T-helper 1 cell treated with Interleukin-12 subunit alpha and Interleukin-12 subunit beta and Interleukin-4 antibody, amounts not matched to agents 30 ng/mL and 1 ng/mL, for 36 hours (primary cell): ENCODE data around the gene DRAXIN. TPM values are rescaled to one million over a fixed set of nuclear protein-coding genes. Genes with fewer than 3 reads are reported as not detected.

Source experiments
- intact Hi-C: fragments of 100-400 bp; cut with micrococcal nuclease; formaldehyde crosslinking; loops from one replicate; pipeline ENCODE4 v1.15.1; 2024
- total RNA-seq: library from RNA; stranded (reverse); gene quantifications from 2 replicates; pipeline ENCODE4 v1.2.3, GENCODE V29; 2022

The DRAXIN gene, protein sequence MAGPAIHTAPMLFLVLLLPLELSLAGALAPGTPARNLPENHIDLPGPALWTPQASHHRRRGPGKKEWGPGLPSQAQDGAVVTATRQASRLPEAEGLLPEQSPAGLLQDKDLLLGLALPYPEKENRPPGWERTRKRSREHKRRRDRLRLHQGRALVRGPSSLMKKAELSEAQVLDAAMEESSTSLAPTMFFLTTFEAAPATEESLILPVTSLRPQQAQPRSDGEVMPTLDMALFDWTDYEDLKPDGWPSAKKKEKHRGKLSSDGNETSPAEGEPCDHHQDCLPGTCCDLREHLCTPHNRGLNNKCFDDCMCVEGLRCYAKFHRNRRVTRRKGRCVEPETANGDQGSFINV
- 0.10 and 0.15 TPM in 2 replicates for total RNA-seq

DNA sequence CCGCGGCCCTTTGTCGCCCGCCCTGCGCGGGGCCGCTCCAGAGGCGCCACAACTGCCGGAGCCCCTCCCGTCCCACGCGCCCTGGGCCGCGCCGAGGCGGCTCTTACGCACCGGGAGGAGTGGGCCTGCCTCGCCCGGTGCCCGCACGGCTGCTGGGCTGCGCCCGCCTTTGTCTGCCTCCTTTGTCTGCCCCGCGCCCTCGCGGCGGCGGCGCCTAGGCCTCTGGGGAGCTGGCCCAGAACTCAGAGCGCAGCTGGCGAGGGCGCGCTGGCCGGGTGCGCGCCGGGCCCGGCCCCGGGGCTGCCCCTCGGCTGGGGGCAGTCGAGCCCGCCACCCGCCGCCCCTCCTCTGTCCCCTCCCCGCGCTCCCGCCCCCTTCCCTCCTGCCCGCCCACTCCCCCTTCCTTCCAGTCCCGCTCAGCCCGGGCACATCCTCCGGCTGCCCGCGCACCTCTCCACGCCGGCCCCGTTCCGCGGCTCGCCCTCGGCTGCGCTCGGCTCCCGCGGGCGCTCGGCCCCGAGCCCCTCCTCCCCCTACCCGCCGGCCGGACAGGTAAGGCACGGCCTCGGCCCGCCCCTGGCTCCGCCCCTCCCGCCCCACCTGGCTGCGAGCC, at the start of gene DRAXIN:
Gene DRAXIN, plus strand, starts transcription at position 409 of the 613 bp plus-strand sequence. CDS start 14,549 bp downstream, outside the sequence.
- intact Hi-C loops: no loop called here

DNA sequence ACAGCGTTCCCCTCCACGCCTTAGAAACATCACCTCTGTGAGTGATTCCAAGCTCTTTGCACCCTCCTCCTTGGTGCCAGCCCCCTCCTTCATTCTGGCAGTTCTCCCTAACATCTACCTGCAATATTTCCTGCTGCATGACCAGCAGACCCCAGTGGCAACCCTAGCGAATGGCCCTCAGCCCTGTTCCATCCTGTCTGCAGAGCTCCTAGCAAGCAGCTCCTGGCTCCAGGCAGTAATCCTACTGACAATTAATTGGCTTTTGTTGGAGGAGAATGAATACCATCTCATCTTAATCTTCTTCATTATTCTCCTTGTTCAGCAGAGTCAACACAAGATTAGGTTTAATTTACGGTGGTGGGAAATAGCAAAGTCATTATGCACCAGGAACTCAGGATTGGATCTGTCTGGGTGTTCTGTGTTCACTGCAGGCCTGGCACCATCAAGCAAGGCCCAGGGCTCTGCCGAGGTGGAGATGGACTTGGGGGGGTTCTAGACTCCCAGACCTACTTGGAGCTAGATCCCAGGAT, 49.7 kb upstream of the DRAXIN start:
- intact Hi-C loops: loop anchor here (1.0 to 10.0 kb wide), 6 partner anchors 305 to 1127 kb away; no protein-coding TSS in a partner anchor

DNA sequence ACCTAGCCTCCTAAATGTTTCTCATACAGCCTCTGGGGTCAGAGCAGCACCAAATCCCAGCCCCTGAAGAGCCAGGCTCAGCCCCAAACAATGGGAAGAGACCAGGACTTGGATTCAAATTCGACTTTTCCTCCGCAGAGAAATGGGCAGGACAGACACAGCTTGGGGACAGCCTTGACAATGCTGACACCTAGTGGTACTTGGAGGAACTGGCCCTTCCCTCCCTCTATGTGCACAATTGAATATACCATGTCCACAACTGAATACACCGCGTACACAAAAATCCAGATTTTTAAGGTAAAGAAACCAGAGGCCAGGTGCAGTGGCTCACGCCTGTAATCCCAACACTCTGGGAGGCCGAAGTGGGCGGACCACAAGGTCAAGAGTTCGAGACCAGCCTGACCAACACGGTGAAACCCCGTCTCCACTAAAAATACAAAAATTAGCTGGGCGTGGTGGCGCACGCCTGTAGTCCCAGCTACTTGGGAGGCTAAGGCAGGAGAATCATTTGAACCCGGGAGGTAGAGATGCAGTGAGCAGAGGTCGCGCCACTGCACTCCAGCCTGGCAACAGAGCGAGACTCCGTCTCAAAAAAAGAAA, 49.0 kb upstream of the DRAXIN start:
- intact Hi-C loops: loop anchor here (1.0 to 10.0 kb wide), 6 partner anchors 305 to 1128 kb away; no protein-coding TSS in a partner anchor

DNA sequence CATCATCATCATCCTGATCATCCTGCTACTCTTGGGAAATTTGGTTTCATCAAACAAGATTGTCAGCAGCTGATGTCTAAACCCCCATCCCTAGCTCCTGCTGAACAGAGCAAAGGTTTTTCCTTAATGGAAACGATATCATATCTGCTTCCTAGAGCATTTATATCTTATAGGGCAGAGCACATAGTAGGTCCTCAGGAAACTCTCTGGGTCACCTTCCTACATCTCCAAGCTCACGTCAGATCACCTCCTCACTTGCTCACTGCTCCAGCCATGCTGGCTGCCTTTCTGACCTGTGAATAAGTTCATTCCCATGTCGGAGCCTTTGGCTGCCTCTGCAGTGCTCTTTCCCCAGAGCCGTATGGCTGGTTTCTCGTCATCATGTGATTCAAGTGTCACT, 47.7 kb upstream of the DRAXIN start:
- intact Hi-C loops: loop anchor here (2.0 to 10.0 kb wide), 3 partner anchors 165 to 1129 kb away; partner anchors contain the start of gene DISP3

DNA sequence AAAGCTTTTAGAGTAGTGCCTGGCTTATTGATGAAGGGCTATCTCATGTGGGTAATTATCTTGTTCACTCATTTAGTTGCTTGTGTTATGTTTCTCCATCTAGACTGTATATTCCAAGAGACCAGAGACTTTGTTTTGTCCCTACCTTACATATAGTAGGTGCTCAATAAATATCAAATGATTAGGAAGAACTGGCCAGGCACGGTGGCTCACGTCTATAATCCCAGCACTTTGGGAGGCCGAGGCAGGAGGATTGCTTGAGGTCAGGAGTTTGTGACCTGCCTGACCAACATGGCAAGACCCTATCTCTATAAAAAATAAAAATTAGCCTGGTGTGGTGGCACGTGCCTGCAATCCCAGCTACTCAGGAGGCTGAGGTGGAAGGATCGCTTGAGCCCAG, 46.2 kb upstream of the DRAXIN start:
- intact Hi-C loops: loop anchor here (1.0 to 10.0 kb wide), 4 partner anchors 74 to 1130 kb away; partner anchors contain the start of genes DISP3 and MTOR

DNA sequence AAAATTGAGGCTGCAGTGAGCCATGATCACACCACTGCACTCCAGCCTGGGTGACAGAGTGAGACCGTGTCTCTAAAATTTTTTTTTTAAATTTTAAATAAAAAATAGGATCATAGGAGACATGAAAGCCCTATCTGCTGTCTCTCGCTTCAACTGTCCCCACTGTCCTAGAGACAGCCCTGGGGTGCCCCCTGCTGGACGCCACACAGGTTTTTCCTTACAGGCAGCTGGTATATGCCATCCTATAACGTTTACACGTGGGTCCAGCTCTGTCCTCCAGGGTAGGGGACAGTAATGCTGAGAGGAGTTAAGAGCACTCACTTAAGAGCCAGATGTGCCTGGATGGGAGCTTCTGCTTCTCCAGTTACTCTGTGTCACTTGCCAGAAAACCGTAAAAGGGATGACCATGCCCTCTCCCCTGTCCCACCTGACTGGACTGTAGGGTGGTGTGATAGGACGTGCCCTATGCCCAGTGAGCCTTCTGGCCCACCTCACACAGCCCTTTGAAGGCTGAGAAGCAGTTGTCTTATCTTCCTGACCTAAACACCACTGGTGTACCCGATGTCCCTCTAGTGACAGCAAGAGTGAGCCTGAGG, 45.7 kb upstream of the DRAXIN start:
- intact Hi-C loops: loop anchor here (1.0 to 10.0 kb wide), 4 partner anchors 74 to 1131 kb away; partner anchors contain the start of genes DISP3 and MTOR

DNA sequence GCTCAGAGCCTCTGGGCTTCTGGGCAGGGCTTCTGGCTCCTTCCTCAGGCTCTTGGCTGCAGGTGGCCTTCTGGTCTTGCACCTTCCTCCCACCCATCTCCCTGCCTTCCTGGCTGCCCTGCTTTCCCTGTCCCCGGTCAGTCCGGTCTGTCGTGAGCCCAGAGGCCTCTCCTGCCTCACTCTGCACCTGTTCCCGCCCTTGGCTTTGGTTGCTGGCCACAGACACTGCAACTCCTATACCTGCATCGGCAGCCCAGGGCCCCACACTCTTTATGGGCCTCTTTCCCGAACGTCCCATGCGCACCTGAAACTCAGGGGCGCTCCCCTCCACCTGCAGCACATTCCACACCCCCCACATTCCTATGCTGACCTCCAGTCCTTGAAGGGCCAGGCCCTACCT, 45.2 kb upstream of the DRAXIN start:
- intact Hi-C loops: loop anchor here (5.0 to 10.0 kb wide), 2 partner anchors 384 to 1132 kb away; partner anchors contain the start of gene MTOR

DNA sequence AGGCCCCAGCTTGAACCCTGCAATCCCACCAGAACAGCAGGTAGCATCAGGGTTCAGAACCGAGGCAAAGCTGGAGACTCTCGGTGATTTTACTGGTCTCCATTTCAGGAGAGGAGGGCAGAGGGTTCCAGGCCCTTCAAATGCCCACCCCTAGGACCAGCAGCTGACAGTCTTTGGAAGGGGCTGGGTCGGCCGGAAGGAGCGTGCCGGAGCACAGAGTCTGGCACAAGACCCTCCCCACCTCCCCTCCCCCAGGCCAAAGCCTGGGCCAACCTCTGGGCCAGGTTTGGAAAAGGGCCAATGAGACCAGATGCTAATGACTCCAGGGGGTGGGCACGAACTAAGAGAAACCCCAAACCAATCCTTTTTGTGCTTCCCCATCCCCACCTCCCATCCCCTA, 44.2 kb upstream of the DRAXIN start:
- intact Hi-C loops: loop anchor here (5.0 to 10.0 kb wide), 2 partner anchors 385 to 1133 kb away; partner anchors contain the start of gene MTOR

DNA sequence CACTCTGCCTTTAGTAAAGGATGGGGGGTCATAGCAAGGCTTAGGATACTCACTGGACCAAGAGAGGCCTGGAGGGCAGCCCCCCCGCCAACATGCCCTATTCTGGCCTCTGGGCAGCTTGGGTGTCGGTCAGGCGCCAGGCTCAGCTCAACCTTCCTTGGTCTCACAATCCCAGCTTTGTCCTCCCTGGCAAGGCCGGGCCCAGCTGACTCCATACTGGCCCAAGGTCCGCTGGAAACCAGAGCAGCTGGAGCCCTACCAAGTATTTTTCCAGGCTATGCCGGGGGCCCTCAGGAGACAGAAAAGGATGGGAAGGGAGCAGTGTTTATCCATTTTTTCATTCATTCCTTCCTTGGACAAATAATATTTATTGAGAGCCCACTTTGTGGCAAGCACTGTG, 43.5 kb upstream of the DRAXIN start:
- intact Hi-C loops: loop anchor here (5.0 to 10.0 kb wide), 2 partner anchors 386 to 1133 kb away; partner anchors contain the start of gene MTOR

DNA sequence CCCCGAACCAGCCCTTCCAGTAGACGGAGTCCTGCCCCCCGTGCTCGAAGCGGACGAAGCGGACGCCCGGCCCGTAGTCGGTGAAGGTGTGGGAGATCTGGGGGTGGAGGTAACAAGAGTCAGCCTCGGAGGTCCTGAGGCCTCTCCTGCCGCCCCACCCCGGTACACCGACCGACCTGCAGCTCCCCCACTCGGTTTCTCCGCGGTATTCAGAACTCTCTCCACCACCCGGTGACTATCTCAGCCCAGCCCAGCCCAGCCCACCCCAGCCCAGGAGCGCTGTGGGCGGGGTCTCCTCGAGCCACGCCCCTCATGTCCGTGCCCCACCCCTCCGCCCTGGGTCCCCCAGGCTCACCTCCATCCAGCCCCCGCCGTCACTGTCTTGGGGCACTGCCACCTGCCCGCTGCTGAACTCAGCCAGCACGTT, 42.8 kb upstream of the DRAXIN start:
- intact Hi-C loops: loop anchor here (5.0 to 10.0 kb wide), 2 partner anchors 386 to 1134 kb away; partner anchors contain the start of gene MTOR

DNA sequence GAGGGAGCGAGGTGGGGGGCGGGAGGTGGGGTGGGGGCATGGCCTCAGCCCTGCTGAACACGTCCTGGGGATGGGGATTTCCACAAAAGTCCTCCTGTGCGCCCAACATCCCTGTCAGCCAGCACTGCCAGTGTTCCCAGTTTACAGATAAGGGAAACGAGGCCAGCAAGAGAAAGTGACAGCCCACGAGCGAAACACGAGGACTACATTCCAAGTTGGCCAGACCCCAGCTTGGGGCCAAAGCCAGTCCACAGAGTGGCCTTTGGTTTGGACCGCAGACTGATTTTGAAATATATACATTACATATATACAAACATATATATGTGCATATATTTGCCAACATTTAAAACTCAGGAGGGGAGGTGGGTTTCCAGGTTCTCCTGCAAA, 42.3 kb upstream of the DRAXIN start:
- intact Hi-C loops: loop anchor here (5.0 to 10.0 kb wide), 2 partner anchors 387 to 1134 kb away; partner anchors contain the start of gene MTOR

DNA sequence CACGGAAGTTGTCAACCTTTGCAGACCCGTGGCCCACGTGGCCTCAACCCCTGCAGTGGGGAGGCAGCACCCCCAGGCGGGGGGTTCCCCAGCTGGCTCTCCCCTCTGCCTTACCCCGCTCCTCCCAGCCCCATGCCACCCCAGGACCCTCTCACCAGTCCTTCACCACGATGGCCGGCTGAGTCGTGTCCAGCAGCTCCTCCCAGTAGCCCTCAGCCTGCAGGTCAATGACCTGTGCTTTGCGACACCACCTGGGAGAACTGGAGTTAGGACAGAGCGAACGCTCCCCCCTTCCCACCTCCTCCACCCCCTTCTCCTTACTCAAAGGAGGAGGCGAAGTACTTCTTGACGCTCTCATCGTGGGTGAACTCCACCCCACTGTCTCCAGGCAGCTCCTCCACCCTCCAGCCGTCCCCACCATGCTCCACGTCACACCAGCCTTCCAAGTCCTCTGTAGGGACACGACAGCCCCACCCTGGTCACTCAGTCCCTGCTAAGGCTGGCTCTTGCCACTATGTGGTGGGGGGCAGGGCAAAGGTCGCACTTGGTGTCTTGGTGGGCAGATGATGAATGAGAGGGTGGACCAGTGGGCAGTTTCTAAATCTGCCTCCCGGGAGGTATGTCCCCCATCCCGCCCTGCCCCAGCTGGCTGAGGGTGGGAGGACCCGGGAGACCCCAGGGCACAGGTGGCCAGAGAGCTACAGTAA, 41.7 kb upstream of the DRAXIN start:
- intact Hi-C loops: loop anchor here (1.0 to 10.0 kb wide), 6 partner anchors 15 to 1135 kb away; partner anchors contain the start of genes AGTRAP, FBXO6, MAD2L2 and MTOR

DNA sequence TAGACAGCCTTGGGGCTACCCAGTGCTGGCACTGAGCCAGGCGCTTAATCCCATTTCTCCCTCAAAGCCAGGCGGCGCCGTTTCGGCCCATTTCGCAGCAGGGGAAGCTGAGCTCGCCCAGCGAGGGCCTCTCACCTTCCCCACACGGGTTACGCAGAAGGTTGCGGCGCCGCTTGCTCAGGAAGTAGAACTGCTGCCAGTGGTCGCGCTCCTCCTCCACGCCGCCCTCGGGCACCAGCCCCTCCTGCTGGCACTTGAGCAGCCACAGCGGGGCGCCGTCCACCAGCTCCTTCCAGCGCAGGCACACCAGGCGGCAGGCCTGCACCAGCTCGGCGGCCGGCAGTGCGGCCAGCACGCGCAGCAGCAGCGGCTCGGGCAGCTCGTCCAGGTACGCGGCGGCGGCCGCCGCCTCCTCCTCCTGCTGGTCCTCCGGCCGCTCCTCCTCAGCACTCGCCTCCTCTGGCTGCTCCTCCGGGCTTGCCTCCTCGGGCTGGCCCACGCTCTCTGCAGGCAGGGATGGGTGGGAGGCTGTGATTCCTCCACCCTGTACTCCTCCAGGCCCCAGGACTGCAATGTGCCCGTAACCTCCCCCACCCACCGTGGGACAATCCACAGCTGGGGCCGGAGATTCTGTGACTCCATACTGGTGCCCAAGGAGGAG, 41.0 kb upstream of the DRAXIN start:
- intact Hi-C loops: loop anchor here (1.0 to 5.0 kb wide), 4 partner anchors 14 to 87 kb away; partner anchors contain the start of genes AGTRAP, FBXO6 and MAD2L2

DNA sequence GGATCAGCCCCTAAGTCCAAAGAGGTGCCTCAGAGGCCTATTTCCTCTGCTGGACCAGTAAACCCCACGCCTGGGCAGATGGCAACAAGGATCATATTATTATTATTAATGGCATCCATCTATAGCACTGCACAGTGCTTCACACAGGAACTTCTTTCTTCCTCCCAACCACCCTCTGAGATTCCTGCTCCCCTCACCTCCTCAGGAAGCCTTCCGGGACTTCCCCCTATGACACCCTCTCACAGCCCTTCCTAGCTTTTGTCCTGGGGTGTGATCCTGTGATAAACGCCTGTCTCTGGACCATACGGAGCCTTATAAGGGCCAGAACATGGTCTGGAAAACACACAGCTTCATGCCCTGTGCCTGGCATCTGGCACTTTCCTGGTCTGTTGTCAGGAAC, 40.5 kb upstream of the DRAXIN start:
- intact Hi-C loops: loop anchor here (2.0 to 5.0 kb wide), 2 partner anchors 14 to 86 kb away; partner anchors contain the start of genes AGTRAP and FBXO6

DNA sequence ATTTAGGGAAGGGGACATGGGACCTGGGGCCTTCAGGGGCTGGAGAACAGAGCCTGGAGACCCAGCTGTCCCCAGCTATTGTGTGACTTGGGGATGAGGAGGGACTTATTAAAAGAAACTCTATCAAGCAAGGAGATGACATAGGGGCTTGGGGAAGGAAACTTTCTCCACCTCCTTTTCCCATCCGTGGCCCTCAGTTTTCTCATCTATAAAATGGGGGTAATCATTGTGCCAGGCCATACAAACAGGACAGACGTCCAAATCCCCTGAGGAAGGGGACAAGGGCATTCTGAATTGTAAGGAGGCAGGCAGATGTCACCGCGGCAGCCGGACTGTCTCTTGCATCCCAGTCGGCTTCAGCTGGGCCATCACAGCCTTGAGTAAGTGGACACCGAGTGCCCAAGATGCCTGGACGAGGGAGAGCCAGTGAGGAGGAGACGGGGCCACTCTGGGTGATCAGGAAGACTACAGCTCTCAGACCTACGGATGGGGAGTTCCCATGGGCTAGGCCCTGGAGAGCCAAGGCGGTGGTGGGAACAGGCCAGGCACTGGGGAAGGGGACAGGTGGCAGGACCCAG, 39.2 kb upstream of the DRAXIN start:
- intact Hi-C loops: loop anchor here (5.0 kb wide), 1 partner anchor 85 kb away; the partner anchor contains the start of gene AGTRAP

DNA sequence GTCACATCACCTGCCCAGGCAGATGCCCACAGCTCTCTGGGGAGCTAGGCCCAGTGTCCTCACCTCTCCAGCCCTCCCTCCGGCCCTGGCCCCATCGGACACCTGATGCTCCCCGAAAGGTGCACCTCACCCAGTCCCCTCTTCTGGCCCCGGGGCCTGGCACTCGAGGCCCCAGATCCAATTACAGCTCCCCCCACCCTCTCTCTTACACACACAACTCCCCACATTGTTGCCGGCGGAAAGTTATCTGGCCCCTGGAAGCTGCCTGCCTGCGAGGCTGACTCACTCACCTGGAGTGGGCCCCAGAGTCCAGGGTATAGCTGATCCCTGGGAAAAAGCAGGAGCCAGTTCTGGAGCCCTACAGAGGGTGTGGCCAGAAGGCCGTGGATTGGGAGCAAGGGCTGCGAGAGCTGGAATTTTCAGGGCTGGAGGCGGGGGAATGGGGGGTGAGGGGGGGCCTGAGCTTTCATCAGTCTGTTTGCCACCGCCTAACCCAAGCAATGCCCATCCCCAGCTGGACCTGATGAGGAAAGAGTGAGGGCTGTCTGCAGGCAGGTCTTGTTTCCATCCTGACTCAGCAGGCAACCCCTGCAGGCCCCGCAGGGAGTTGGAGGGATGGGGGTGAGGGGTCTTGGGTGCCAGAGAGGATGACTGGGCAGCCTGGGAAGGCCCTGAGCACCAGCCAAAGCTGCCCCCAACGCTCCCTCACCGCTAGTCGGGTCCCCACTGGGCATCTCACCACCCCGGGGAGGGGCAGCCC, 38.2 kb upstream of the DRAXIN start:
- intact Hi-C loops: loop anchor here (5.0 kb wide), 1 partner anchor 84 kb away; the partner anchor contains the start of gene AGTRAP

DNA sequence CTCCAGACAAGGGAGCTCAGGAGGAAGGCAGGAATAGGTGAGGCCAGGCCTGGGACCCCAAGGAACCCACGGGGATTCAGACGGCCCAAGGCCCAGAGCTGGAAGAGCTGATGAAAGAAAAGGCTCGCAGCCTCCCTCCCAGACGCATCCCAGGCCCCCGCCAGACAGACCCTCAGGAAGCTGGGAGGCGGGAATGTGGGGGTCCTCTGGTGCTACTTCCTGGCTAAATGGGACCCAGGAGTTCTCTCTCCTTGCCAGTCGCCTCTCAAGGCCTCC, 37.7 kb upstream of the DRAXIN start:
- intact Hi-C loops: loop anchor here (1.0 to 5.0 kb wide), 3 partner anchors 28 to 153 kb away; partner anchors contain the start of genes AGTRAP, CLCN6 and MAD2L2
